Glomerular visceral epithelial cell (primary cell): ENCODE measurements around the gene DDX31.

Source experiments
- DNase-seq: peaks from one replicate; pipeline ENCODE4 v3.0.0-alpha.2; 2016; ENCODE audit errors: extremely low spot score

Gene DDX31

DNA sequence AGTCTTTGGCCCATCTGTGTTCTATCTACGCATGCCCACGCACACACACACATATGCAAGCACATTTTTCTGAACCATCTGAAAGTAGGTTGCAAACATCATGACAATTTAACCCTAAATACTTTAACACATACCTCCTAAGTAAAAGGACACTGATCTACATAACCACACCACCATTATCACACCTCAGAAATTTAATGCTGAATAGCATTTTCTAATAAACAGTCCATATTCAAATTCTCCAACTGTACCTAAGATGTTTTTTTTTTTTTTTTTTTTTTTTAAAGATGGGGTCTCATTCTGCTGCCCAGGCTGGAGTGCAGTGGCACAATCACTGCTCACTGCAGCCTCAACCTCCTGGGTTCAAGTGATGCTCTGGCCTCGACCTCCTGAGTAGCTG lies 35.5 kb downstream of the DDX31 start:
- no peak for DNase-seq

DNA sequence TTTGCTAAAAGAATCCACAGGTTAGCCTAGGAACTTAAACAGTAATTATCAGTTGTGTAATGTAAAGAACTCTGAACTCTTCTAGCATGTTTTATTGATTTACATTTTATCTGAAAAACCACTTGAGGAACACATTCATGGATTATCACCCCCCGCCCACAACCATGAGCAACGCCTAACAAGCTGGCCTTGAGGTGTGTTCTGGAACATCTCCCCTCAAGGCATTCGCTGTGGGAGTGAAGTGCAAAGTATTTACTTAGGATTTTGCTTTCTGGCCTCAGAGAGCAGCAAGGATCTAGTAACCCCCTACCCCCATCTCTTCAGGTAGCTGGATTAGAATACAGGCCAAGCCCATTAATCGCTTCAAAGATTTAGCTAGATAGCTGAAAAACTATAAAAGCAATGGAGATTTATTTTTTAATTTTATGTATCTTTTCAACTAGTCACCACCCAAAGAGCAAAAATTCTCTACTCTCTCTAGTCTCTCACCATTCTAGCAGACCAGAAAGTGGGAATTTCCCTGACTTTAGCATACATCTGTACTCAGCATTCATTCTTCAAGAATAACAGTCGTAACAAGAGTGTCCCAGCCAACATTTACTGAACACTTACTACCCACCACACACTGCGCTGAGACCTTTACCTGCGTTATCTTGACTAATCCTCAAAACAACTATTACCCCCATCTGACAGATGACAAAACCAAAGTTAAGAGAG lies 37.2 kb downstream of the DDX31 start:
- DNase-seq, result no peak

DNA sequence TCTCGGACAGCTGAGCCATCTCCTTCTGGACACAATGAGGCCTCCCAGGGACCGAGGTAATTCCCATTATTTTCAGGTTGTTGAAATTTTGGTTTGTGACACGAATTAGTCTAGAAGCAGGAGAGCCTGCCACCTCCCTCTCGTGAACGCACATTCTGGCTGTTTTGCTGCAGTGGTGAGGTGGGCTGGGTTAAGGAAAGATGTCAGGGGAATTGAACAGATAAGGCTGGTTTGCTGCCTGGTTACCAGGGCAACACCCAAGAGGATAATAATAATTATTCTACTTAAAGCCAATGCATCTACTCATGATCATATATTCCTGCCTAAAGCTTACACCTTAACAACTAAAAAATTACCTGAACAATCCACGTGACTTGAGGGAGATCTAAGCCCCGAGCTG lies 38.1 kb downstream of the DDX31 start:
- no peak for DNase-seq

DNA sequence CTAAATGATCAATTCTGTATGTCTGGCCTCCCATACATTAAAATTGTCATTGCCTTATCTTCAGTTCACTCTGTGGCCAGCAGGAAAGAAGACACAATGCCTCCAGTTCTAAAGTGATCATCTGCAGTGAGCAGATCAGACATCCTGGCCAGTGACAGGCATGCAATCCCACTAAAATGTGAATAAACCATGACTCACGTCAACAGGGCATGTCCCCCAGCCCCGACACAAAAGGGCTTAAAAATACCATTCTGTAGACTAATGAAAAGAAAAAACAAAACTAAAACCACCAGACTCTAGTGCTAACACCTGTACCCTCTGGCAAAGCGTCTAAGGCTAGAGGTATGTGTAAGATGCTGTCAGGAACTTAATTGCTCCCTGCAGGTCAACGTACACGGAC lies 38.5 kb downstream of the DDX31 start:
- DNase-seq, result peak; percentile 77

DNA sequence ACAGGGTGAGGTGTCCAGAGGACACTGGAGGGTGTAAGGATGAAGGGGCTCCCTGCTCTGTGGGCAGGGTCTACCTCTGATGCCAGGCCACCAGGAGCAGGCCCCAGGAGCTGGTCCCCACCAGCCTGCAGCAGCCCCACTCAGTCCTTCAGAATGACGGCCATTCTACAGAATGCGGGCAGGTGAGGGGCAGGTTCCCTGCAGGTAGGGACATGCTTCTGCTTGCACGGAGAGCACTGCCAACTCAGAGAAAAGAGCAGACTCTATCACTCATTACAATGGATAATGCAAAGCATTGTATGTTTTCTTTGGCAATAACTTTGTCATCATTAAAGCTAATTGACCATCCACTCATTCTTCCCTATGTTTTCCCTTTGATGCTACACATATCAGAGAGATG lies 39.0 kb downstream of the DDX31 start:
- DNase-seq, result no peak

DNA sequence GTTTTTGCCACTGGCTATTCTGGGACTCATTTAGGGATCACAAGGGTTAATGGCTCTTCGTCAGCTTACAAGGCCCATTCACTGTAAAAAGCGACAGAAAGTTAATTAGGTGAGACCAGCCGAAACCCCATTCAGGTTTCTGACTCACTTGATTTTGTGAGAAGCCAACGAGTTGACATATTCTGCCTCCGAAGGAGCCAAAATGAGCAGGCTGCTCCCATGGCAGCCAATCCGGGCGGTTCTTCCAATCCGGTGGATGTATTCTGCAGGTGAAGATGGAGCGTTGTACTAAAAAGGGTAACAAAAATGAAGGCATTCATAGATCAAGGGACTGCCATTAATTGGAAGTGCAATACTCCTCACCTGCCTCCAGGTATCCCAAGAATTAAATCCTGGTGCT lies 39.7 kb downstream of the DDX31 start:
- DNase-seq, result no peak

DNA sequence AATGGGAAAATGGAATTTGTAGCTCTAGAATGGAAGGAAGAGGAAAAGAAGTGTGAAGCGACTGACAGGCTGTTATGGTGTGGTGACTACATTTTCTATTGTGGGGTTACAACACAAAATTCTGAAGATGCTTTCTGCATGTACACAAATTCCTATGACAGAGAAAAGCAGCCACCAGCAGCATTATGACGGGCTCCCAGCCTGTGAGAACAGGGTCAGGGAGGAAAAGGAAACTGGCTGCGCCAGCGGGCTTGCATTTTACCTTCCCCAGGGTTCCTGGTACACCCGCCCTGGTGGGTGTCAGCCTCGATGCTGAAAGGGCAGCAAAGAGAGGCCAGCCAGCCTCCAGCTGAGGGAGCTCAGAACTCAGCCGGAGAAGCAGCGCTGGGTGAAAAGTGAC lies 41.0 kb downstream of the DDX31 start:
- DNase-seq, result no peak

DNA sequence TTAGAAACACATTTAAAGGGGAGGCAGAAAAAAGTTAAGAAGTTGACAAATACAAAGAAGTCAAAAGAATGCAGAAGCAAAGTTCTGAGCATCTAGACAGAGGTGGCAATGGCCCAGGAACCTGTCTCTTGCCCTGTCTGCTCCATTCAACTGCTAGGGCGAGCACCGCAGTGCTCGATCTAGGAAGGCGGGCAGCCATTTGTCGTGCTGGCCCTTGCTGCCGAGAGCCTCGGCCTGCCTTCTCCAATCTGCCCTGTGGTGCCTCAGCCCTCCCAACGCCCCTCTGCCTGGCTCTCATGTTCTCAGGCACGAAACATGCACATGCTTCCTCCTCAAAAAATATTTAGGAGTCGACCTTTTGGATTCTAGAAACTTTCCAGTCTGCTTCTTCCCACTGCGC lies 42.2 kb downstream of the DDX31 start:
- DNase-seq, result no peak

DNA sequence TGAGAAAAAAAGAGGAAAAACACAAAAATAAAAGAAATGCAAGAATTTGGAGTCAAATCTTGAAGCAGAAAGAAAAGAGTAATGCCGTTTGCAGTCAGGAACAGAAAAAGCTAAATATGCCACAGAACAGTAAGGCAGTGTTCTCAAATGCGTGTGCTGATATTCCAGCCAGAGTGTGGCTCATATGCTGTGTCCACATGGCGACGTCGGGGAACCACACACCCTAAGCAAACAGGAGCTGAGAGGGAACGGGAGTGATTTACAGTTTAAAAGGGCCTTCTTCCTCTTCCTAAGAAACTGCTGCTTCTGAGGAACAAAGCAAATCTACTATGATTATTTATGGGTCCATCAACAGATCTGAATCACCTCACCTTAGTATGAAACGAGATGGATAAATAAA lies 42.7 kb downstream of the DDX31 start:
- no peak for DNase-seq

DNA sequence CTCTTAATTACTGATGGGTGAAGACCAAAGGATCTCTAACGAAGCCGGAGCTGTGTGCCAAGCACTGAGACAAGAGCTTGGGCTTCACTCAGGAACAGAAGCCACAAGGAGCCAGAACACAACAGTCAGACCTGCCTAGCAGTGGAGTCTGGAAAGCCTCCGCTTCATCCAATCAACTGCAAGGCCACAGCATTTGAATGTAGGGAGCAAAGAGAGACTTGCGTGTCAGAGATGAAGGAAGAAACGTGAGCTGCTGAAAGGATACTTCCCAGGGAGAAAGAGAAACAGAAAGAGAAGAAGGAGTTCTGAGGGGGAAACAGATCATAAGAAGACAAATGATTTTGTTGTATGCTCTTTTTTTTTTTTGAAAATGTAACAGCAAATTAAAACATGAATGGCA lies 43.5 kb downstream of the DDX31 start:
- no peak for DNase-seq

DNA sequence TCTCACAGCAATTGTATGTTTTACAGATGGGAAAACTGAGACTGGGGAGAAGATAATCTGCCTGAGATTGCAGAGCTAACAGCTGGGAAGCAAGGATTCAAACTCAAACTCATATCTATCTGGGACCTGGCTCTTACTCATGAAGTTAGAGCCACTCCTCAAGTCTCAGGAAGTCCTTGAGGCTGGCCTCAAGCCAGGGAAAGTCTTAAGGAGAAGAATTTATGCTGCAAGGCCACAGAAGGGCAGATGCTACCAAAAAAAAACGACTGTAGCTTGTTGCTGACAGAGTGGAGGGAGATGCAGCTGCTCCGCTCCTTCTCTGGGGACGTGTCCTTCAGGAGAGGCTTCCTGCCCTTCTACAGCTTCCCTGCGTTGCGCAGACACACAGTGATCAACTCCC lies 47.6 kb downstream of the DDX31 start:
- DNase-seq, result peak; percentile 12

DNA sequence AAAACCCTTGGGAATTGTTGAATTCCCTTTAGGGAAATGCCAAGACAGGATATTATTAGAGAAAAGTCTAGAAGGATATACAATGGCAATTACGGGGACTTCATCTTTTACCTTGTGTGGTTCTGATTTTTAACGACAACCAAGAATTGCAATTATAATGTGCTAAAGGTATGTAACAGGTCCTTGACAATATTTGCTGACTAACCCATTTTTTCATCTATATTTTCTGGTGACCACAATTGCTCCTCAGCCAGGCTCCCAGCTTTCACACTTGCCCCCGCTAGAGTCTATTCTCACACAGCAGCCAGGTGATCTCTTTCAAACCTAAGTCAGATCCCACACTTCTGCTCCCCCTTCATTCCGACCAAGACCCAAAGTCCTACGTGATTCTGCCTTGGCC lies 53.1 kb downstream of the DDX31 start:
- no peak for DNase-seq

DNA sequence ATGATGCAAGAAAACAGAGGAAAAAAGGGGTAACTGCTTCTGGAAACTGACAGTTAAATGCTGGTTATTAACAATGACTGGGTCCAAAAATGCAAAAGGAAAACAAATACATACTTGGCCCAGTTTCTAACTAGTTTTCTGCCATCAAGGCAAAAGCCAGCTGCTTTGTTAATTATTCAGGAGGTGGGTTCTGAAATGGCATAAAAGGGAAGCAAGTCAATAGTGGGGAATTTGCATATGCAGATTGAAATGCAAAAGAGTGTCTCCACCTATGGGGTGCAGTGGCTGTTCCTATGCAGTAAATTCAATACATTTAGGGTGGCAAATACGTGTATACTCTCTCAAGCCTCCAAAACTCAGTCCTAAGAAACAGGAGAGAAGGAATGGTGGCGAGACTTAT lies 54.0 kb downstream of the DDX31 start:
- no peak for DNase-seq

DNA sequence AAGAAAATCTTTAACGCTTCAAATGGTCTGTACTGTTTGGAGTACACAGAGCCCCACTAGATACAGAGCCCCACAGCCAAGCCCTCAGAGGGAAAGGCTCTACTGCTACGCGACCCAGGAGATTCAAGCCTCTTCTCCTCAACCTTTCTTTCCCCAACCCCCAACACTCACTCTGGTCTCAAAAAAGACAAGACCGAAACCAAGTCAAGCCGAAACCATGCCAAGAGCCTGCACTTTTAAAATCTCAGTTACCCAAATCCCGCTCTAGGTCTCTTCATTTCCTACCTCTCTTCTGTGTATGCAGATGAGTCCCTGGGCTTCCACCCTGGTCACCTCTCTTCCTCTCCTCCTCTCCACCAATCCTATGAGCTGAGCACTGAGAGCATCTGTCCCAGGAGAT lies 55.5 kb downstream of the DDX31 start:
- no peak for DNase-seq

DNA sequence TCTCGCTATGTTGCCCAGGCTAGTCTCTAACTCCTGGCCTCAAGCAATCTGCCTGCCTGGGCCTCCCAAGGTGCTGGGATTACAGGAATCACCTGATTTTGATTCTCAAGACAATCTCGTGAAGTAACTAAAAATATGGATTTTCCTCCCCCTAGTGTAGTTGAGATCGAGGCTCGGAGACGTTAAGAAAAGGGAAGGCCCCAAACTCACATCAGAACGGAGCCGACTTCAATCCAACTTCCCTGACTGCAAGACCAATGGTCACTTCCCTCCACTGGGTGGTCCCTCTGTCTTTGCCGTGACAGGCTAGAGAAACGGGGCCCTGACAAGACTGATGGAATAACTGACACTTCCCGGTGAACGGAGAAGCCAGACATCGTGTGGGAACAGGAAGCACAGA lies 59.1 kb downstream of the DDX31 start:
- DNase-seq, result no peak

DNA sequence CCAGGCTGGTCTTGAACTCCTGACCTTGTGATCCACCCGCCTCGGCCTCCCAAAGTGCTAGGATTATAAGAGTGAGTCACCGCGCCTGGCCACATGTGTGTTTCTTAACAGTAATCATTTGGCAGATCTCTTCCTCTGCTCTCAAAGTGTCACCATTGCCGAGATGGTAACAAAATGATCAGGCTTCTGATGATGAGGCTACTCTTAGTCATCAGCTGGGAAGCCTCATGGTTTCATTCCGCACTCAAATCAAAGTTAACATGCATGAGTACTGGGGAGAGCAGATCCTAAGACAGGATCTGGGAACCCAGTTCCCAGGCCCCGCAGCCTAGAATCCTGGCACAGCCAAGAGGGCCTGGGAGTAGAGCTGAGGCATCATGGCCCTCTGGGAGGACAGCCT lies 60.0 kb downstream of the DDX31 start:
- DNase-seq, result peak; percentile 44

DNA sequence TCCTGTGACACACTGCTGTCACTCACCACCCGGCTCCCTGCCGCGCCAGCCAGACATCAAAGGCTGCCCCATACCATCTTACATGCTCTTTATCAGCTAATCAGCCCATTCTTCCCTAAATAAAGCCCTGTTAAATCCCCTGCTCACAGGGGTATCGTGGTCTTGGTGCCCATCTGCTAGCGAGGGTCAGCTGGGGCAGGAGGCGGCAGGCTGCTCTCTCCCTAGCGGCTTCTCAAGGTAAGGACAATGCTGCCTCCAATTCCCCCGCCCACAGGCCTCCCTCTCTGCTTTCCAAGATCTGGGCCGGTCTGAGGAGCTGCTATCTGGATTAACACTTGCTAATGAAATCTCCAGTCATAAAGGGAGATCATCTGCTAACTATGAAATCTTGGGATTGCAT lies 60.6 kb downstream of the DDX31 start:
- DNase-seq, result no peak

DNA sequence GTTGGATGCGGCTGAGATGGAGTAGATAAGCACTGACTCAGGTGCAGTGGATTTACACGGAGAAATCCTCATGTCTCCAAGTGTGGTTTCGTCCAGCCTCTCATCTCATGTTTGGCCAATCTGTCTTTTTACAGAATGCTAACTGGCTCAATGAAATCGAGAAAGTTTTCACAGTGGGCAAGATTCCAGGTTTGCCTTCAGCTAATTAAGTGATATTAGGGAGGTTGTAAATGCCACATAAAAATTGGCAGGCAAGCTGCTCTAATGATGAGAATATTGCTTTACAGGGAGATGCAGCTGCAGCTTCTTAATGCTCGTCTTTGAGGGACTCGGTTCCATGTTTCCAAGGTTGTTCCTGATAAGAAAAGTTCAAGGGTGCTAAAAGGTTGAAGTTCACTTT lies 63.7 kb downstream of the DDX31 start:
- no peak for DNase-seq

DNA sequence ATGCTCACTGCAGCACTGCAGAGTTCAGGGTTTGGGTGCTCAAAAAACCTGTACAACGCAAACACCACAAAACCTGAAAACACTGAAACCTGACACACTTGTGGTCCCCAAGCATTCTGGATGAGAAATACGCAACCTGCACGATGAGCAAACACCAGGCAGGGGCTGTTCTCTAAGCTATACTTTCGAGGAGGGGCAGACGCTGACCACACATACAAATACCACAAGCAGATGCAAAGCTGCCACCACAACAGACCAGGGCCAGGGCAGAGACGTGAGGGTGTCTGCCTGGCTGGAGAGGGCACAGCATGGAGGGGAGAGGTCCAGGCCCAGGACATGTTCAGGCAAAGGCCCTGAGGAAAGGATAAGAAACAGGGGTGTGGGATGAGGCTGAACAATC lies 64.4 kb downstream of the DDX31 start:
- no peak for DNase-seq

DNA sequence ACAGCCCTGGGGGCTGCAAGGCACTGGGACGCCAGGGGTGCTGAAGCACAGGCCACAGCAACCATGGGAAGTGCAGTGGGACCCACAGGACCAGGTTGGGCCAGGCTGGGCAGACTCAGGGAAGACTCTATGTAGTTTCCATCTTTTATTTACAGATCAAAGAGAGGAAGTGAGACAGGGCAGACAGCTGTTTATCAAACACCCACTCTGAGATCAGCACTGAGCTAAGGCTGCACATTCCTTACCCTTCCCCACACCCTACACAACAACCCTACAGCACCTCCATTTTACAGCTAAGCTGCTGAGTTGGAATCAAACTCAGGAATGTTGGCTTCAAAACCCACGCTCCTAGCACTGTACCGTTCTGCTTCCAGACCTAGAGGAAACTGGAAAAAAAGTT lies 67.6 kb downstream of the DDX31 start:
- no peak for DNase-seq

DNA sequence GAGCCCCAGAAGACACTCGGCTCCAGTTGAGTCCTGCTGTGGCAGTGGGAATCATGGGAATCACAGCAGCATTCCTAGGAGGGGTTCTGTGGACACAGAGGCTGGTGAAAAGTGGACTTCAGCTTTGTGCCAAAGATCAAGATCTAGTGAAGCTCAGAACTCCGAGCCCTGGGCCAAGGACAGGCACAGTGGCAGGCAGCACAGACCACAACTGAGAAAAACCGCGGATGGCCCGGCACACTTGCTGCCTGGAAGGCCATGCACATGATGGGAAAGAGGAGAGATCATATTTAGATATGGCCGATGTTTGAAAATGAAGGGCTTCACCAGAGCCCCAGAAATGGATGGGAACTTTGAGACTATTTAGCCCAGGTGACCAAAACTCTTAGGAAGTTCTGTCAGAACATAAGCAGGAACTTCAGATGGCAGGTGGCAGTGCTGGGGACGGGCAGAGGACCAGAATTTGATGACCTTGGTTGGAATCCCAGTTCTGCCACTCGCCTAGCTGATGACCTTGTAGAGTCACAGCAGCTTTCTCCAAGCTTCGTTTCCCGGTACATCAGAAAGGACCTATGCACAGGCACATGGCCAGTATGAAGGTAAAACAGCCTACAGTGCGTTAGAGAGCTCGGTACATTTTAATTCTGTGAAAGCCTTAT lies 69.3 kb downstream of the DDX31 start:
- DNase-seq, result no peak

DNA sequence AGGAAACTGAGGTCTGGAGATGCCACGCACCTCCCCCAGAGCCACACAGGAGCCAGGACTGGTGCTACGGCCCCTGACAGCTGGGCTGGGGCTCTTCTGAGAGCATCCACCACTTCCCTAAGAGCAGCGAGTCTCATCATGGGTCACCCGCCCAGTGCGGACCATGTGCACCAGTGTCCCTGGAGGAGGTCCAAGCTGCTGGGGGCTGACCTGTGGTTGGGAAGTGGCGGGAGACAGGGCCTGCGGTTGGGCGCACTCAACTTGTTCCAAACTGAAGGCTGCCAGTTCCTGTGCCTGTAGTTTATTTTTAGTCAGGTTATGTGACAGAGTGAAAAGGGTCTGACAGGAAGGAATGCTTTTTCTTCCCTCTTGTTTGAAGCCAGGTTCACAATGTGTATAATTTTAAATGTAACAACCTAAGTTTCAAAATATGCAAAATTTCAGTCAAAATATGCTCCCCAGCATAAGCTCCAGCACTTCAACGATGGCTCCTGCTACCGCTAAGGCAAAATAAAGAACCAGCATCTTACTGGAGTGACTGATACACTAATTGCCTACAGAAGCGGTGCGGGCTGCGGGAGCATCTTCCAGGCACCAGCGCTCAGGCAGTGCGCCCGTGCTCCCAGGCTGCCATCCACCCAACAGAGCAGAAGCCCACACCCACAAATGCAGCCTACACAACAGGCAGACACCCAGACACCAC lies 72.6 kb downstream of the DDX31 start:
- DNase-seq, result peak; percentile 87

DNA sequence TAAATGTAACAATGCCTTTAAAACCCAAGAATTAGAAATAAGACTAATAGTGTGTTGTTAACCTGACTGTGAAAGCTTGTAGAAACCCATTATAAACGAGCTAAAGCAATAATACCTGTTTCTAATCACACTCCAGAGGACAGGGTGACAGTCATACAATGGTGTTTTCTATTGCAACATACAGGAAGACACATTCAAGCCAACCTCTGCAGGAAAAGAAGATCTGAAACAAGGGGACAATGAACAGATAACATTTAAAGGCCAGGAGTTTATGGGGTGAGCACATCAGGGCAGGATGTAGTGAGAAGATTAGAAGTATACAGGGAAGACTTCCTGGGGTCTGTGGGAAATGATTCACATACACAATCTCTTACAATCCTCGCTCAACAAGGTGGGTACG lies 73.6 kb downstream of the DDX31 start:
- no peak for DNase-seq
